GM04504 (cell line): Measurements from ENCODE around the gene HSD11B2.
A peak's percentile ranks its signal among the peaks of the same experiment; 100 is the strongest.

Experiments
- DNase-seq: peaks from one replicate; pipeline ENCODE4 v3.0.0-alpha.2; 2012; ENCODE audit warnings: low read depth

Gene HSD11B2

GRCh38 chr16:67435758-67436164 is 4.8 kb downstream of the HSD11B2 start:
- DNase-seq = no peak

GRCh38 chr16:67436640-67437193 is 5.8 kb downstream of the HSD11B2 start:
- no peak for DNase-seq

- DNase-seq = no peak
Observed at GRCh38 chr16:67437513-67437912, 6.6 kb downstream of the HSD11B2 start.

GRCh38 chr16:67438098-67438791 is 7.3 kb downstream of the HSD11B2 start:
- DNase-seq = no peak

GRCh38 chr16:67438824-67439393 is 8.0 kb downstream of the HSD11B2 start:
- no peak for DNase-seq

- DNase-seq = no peak
Observed at GRCh38 chr16:67441271-67441753, 10.4 kb downstream of the HSD11B2 start.

GRCh38 chr16:67441907-67442306 is 11.0 kb downstream of the HSD11B2 start:
- no peak for DNase-seq

- DNase-seq = no peak
Observed at GRCh38 chr16:67442581-67443255, 11.8 kb downstream of the HSD11B2 start.

GRCh38 chr16:67443265-67443664 is 12.3 kb downstream of the HSD11B2 start:
- DNase-seq = peak; percentile 74

GRCh38 chr16:67444259-67445125 is 13.6 kb downstream of the HSD11B2 start:
- DNase-seq = no peak

GRCh38 chr16:67445126-67445426 is 14.2 kb downstream of the HSD11B2 start:
- DNase-seq = no peak

- no peak for DNase-seq
Observed at GRCh38 chr16:67445441-67445912, 14.6 kb downstream of the HSD11B2 start.

GRCh38 chr16:67445913-67446907 is 15.3 kb downstream of the HSD11B2 start:
- DNase-seq = no peak

- DNase-seq = no peak
Observed at GRCh38 chr16:67446968-67447507, 16.1 kb downstream of the HSD11B2 start.

GRCh38 chr16:67447508-67448076 is 16.7 kb downstream of the HSD11B2 start:
- DNase-seq = no peak

- no peak for DNase-seq
Observed at GRCh38 chr16:67448580-67448979, 17.7 kb downstream of the HSD11B2 start.

GRCh38 chr16:67449336-67449735 is 18.4 kb downstream of the HSD11B2 start:
- no peak for DNase-seq

- no peak for DNase-seq
Observed at GRCh38 chr16:67449739-67450138, 18.8 kb downstream of the HSD11B2 start.

- no peak for DNase-seq
Observed at GRCh38 chr16:67451061-67451703, 20.3 kb downstream of the HSD11B2 start.
